NT2/D1 (cell line): ENCODE measurements around the gene FAM47E.

ENCODE experiments used
- SUZ12 ChIP-seq: IDR thresholded peaks from 2 replicates; pipeline ENCODE4 v1.6.1; 2011; ENCODE audit not compliant: insufficient read length, insufficient read depth; ENCODE audit errors: extremely low read depth
- YY1 ChIP-seq: IDR thresholded peaks from 2 replicates; pipeline ENCODE4 v1.6.1; 2011; ENCODE audit not compliant: insufficient read length, insufficient read depth
- ZNF274 ChIP-seq: IDR thresholded peaks from 2 replicates; pipeline ENCODE4 v1.6.1; 2011; ENCODE audit warnings: mild to moderate bottlenecking, low read depth, low read length

GRCh38 chr4:76216975-76217814, 34.3 kb upstream of the FAM47E start:
- TF ChIP-seq SUZ12 = no peak
- TF ChIP-seq ZNF274 = no peak
- no peak for TF ChIP-seq YY1
